Measurements from ENCODE around the gene ARTN.

DNA sequence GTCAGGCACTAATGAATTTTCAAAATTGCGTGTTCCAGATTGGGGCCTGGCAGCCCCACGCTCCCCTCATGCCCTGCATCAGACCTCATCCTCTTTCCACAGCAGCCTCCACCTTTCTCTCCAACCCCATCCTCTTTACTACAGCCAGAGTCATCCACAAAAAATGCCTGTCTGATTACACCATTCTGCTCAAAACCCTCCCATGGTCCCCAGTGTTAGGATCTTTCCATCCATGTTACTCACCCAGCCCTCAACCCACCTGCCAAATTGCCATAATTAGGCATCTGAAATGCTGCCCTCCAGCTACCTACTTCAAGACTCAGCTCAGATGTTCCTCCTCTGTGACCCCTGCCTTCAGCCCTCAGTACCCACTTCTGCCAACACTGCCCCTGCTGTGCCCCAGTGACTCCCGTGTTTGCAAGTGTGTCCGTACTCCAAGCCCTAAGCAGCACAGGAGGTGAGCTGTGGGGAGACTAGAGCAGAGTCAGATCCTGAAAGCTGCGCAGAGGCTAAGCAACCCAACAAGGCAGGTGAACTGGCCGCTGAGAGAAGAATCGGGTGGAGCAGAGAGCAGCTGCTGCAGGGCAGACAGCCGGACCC lies 715 bp upstream of the ARTN start:
- TF ChIP-seq CTCF (conservative IDR thresholded peaks at IDR 0.05) = no peak
- TF ChIP-seq ZFX (IDR thresholded peaks at IDR 0.05) = no peak
